IPS-20b (cell line): ENCODE data around the gene ITGA4.
"Not testable (repeated sequence)": the region's sequence is repeated elsewhere in the genome, so short reads cannot be mapped to it uniquely, and the experiment has no call there.

Source experiments
- H3K27ac ChIP-seq: one replicate; pipeline ENCODE4 v1.5.1; 2013; ENCODE audit warnings: low read length
- H3K27me3 ChIP-seq: 2 replicates; pipeline ENCODE4 v1.6.1; 2013; ENCODE audit warnings: mild to moderate bottlenecking, low read length, inconsistent platforms; ENCODE audit not compliant: insufficient read depth
- H3K36me3 ChIP-seq: 2 replicates; pipeline ENCODE4 v1.6.1; 2013; ENCODE audit warnings: low read depth, mild to moderate bottlenecking, inconsistent platforms, low read length, moderate library complexity; ENCODE audit not compliant: insufficient read depth
- H3K4me1 ChIP-seq: 2 replicates; pipeline ENCODE4 v1.6.1; 2013; ENCODE audit warnings: mild to moderate bottlenecking, control low read depth, inconsistent platforms, low read length, moderate library complexity; ENCODE audit not compliant: insufficient read depth
- H3K4me3 ChIP-seq: 2 replicates; pipeline ENCODE4 v1.5.1; 2013; ENCODE audit warnings: mild to moderate bottlenecking, low read length, inconsistent platforms
- H3K9ac ChIP-seq: 2 replicates; pipeline ENCODE4 v1.6.1; 2013; ENCODE audit warnings: low read depth, mild to moderate bottlenecking, inconsistent platforms, low read length, moderate library complexity
- H3K9me3 ChIP-seq: 2 replicates; pipeline ENCODE4 v1.6.1; 2013; ENCODE audit warnings: mild to moderate bottlenecking, low read depth, low read length, inconsistent platforms; ENCODE audit not compliant: insufficient read depth

The ITGA4 gene

GRCh38 chr2:181440344-181440743 lies 16.8 kb upstream of the ITGA4 start:
- Histone ChIP-seq H3K4me3 (no peak overlapping the region), H3K9ac (no peak overlapping the region), H3K36me3 (no peaks in the 10 kb centered on the region), H3K9me3 (no peaks in the 10 kb centered on the region), H3K27ac (no peak overlapping the region), H3K4me1 (no peaks in the 10 kb centered on the region), H3K27me3 (no peaks in the 10 kb centered on the region)

DNA sequence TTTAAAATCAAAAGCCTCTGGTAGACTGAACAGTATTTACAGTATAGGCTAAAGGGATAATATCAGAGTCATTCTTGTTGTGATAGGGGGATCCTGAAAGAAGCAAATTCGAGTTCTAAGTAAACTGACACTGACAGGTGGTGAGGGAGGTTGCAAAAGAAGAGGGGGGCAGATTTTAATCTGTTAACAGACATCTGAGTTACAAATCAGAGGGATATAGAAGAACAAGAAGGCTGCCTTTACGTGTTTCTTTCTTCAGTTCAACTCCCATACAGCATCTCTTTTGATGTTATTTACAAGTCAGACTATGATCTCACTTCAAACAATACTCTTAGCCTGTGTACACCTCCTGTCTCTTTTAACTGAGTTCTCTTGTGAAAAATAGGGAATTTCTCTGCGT lies 16.3 kb upstream of the ITGA4 start:
- Histone ChIP-seq H3K36me3 (no peaks in the 10 kb centered on the region), H3K27ac (no peak overlapping the region), H3K4me1 (no peaks in the 10 kb centered on the region), H3K4me3 (no peak overlapping the region), H3K27me3 (no peaks in the 10 kb centered on the region), H3K9me3 (no peaks in the 10 kb centered on the region), H3K9ac (no peak overlapping the region)

DNA sequence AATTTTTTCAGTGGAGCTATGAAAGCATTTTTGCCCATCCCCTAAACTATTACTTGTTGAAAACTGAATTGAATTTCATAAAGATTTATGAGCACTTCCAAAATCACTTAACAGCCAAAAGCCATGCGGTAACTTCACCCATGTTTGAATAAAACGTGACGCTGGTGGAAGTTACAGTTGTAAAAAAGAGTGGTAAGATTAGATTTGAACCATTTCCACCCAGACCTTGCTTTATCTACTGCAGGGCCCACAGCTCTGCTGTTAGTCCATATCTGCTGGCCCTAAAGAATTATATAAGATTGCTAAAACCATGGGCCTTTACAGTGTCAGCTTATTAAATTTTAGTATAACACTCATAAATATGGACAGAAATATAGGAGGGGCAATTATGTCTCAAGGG lies 15.5 kb upstream of the ITGA4 start:
- Histone ChIP-seq H3K9ac (no peak overlapping the region), H3K27ac (no peak overlapping the region), H3K4me3 (no peak overlapping the region), H3K4me1 (no peaks in the 10 kb centered on the region), H3K36me3 (no peaks in the 10 kb centered on the region), H3K9me3 (no peaks in the 10 kb centered on the region), H3K27me3 (no peaks in the 10 kb centered on the region)

DNA sequence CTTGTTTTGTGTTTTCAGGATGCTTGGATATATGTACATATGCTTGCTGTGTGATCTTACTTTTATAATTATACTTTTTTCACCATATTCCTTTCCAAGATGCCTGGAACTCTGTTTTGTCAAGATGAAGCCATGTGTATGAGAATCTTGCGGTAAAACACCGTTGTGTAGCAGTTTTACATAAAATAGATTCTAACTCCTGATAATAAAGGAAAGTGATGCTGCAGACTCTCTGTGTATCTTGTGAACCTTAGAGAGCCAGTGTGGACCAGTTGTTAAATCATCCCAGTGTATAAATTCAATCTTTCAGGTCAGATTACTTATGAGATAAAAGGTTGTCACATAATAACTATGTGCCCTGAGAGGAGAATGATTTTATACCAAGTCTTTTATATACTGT lies 12.5 kb upstream of the ITGA4 start:
- Histone ChIP-seq H3K9ac (no peak overlapping the region), H3K4me1 (no peaks in the 10 kb centered on the region), H3K9me3 (no peaks in the 10 kb centered on the region), H3K27me3 (no peaks in the 10 kb centered on the region), H3K4me3 (no peak overlapping the region), H3K36me3 (no peaks in the 10 kb centered on the region), H3K27ac (no peak overlapping the region)

DNA sequence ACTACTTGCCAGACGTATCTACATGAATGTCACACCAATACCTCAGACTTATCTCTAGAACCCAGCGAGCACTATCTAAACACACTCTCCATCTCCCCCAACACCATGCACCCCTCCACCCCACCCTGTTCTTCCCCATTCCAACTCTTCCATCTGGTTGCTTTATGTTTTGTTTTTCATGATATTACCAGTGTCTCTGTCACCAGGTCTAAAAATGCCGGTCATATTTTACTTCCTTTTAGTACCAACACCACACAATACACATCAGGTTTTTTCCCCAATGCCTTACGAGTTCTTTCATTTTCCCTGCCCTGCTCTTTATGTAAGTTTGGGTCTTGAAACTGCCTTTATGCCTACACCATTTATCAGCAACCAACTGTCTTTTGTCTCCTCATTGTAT lies 10.2 kb upstream of the ITGA4 start:
- Histone ChIP-seq H3K27me3 (no peaks in the 10 kb centered on the region), H3K27ac (no peak overlapping the region), H3K36me3 (no peaks in the 10 kb centered on the region), H3K9ac (no peak overlapping the region), H3K4me3 (no peak overlapping the region), H3K9me3 (no peaks in the 10 kb centered on the region), H3K4me1 (no peaks in the 10 kb centered on the region)

DNA sequence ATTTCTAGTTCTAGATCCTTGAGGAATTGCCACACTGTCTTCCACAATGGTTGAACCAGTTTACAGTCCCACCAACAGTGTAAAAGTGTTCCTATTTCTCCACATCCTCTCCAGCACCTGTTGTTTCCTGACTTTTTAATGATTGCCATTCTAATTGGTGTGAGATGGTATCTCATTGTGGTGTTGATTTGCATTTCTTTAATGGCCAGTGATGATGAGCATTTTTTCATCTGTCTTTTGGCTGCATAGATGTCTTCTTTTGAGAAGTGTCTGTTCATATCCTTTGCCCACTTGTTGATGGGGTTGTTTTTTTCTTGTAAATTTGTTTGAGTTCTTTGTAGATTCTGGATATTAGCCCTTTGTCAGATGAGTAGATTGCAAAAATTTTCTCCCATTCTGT lies 7.9 kb upstream of the ITGA4 start:
- H3K9ac ChIP-seq, H3K9me3 ChIP-seq, H3K36me3 ChIP-seq, H3K27me3 ChIP-seq, H3K4me3 ChIP-seq, H3K27ac ChIP-seq, H3K4me1 ChIP-seq: not testable (repeated sequence)

DNA sequence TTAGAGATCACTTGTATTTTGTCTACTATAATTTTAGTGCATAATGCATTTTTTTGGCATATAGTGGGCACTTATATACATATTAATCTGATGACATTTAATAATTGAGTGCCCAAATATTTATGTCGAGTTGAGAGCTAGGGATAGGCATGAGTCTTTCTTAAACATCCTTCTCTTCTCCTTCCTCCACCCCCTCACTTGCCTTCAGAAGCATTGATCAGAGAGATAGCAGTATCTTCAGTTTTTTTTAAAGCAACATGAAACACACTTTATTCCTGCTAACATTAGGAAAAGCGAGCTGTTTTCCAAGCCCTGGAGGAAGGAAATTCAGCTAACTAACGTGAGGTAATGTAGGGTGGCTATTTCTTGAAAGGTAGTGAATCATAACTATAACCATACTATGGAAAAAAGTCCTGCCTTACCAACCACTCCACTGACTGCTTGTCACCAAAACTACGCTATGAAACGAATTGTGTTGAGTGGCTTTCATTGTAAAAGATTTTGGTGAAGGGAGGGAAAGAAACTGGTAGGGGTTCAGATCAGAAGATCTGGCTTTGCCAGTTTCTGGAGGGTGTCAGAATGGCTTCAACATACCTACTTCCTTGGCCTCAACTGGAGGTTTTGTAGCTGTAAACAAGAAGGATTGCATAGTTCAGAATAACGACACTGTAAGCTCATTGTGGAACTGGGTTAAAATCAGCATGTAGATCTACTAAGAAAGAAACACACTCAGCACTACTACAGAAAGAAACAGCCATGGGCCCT lies 2.3 kb upstream of the ITGA4 start:
- no peaks in the 10 kb centered on the region for H3K4me1 ChIP-seq
- H3K27ac ChIP-seq: no peak overlapping the region
- H3K4me3 ChIP-seq: no peak overlapping the region
- H3K36me3 ChIP-seq: no peaks in the 10 kb centered on the region
- H3K9me3 ChIP-seq: no peaks in the 10 kb centered on the region
- peaks cover 55% of the 10 kb centered on the region for H3K27me3 ChIP-seq
- no peak overlapping the region for H3K9ac ChIP-seq

DNA sequence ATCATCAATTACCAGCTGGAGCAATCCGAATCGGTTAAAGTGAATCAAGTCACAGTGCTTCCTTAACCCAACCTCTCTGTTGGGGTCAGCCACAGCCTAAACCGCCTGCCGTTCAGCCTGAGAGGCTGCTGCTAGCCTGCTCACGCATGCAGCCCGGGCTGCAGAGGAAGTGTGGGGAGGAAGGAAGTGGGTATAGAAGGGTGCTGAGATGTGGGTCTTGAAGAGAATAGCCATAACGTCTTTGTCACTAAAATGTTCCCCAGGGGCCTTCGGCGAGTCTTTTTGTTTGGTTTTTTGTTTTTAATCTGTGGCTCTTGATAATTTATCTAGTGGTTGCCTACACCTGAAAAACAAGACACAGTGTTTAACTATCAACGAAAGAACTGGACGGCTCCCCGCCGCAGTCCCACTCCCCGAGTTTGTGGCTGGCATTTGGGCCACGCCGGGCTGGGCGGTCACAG lies 496 bp upstream of the ITGA4 start:
- no peak overlapping the region for H3K27ac ChIP-seq
- peak overlapping the region; percentile 69 for H3K4me3 ChIP-seq
- no peaks in the 10 kb centered on the region for H3K4me1 ChIP-seq
- H3K9me3 ChIP-seq: no peaks in the 10 kb centered on the region
- H3K27me3 ChIP-seq: peaks cover 69% of the 10 kb centered on the region
- peak overlapping the region; percentile 50; the same call in 1 of the 2 replicates for H3K9ac ChIP-seq
- H3K36me3 ChIP-seq: no peaks in the 10 kb centered on the region

DNA sequence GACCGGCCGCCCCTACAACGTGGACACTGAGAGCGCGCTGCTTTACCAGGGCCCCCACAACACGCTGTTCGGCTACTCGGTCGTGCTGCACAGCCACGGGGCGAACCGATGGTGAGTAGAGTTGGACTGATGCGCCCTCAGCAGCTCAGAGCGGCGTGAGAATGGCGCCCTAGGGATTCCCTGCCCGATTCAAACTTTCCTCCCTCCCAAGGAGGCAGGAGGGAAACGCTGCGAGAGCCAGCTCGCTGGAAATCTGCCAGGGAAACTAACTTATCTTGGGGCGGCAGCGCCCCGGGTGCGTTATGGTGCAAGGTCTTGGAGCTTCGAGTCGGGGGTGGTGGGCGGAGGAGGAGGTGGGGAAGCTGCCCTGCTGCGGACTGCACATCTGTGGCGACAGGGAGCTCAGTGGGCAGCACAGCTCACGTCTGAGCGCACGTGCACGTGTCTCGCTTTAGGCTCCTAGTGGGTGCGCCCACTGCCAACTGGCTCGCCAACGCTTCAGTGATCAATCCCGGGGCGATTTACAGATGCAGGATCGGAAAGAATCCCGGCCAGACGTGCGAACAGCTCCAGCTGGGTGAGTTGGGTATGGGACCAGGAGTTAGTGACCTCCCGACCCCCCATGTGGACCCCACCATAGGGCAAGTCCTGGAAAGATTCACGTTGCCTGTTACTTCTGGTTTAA lies 697 bp downstream of the ITGA4 start:
- Histone ChIP-seq H3K4me1 (no peaks in the 10 kb centered on the region), H3K9me3 (no peaks in the 10 kb centered on the region), H3K27me3 (peaks cover 69% of the 10 kb centered on the region), H3K4me3 (peak overlapping the region; percentile 69), H3K36me3 (no peaks in the 10 kb centered on the region), H3K9ac (peak overlapping the region; percentile 55; the same call in 1 of the 2 replicates), H3K27ac (no peak overlapping the region)

- no peaks in the 10 kb centered on the region for H3K4me1 ChIP-seq
- no peaks in the 10 kb centered on the region for H3K36me3 ChIP-seq
Measured at GRCh38 chr2:181458871-181459270, 1.7 kb downstream of the ITGA4 start.

GRCh38 chr2:181459621-181460021 lies 2.4 kb downstream of the ITGA4 start:
- no peak overlapping the region for H3K4me3 ChIP-seq
- H3K27ac ChIP-seq: no peak overlapping the region
- H3K27me3 ChIP-seq: peaks cover 66% of the 10 kb centered on the region
- H3K4me1 ChIP-seq: no peaks in the 10 kb centered on the region
- no peak overlapping the region for H3K9ac ChIP-seq
- no peaks in the 10 kb centered on the region for H3K9me3 ChIP-seq
- H3K36me3 ChIP-seq: no peaks in the 10 kb centered on the region

More at GRCh38 chr2:181458871-181459270, 1.7 kb downstream of the ITGA4 start:
- H3K27ac ChIP-seq: no peak overlapping the region
- no peaks in the 10 kb centered on the region for H3K9me3 ChIP-seq
- H3K27me3 ChIP-seq: peaks cover 69% of the 10 kb centered on the region
- no peak overlapping the region for H3K4me3 ChIP-seq
- H3K9ac ChIP-seq: no peak overlapping the region
